Liver (tissue), 9 donors: ENCODE results near the gene ITGB2. TPM values are rescaled to one million over a fixed set of nuclear protein-coding genes. Genes with fewer than 3 reads are reported as not detected.

Experiments used
- DNase-seq: peaks from one replicate; pipeline ENCODE4 v3.0.0-alpha.2; 2017; ENCODE audit warnings: low spot score
- H3K27ac ChIP-seq, 2 donors: one replicate each; pipeline ENCODE4 v1.7.0; 2013; ENCODE audit warnings: inconsistent platforms in 2 of 2, low read length in 2 of 2, control low read depth in 1 of 2, low read depth in 1 of 2, mild to moderate bottlenecking in 1 of 2
- H3K27me3 ChIP-seq, 4 donors: one replicate each; pipeline versions ENCODE4 v1.6.1 to v1.7.0; 2013; ENCODE audit warnings: low read length in 3 of 4, inconsistent platforms in 1 of 4, mild to moderate bottlenecking in 1 of 4, moderate library complexity in 1 of 4; ENCODE audit not compliant: control insufficient read depth in 4 of 4, insufficient read depth in 4 of 4
- H3K36me3 ChIP-seq, 4 donors: one replicate each; pipeline versions ENCODE4 v1.6.1 to v1.7.0; 2013; ENCODE audit warnings: low read length in 3 of 4, mild to moderate bottlenecking in 3 of 4, low read depth in 1 of 4, moderate library complexity in 1 of 4; ENCODE audit not compliant: control insufficient read depth in 4 of 4, insufficient read depth in 3 of 4
- H3K4me1 ChIP-seq, 4 donors: one replicate each; pipeline versions ENCODE4 v1.6.1 to v1.7.0; 2013; ENCODE audit warnings: low read length in 3 of 4, mild to moderate bottlenecking in 3 of 4, moderate library complexity in 1 of 4; ENCODE audit not compliant: control insufficient read depth in 4 of 4, insufficient read depth in 4 of 4
- H3K4me3 ChIP-seq, 3 donors: one replicate each; pipeline versions ENCODE4 v1.6.1 to v1.7.0; 2013; ENCODE audit warnings: low read length in 3 of 3, control low read depth in 1 of 3, low read depth in 1 of 3, mild to moderate bottlenecking in 1 of 3
- H3K9ac ChIP-seq, 2 donors: one replicate each; pipeline ENCODE4 v1.7.0; 2013; ENCODE audit warnings: low read length in 2 of 2, mild to moderate bottlenecking in 2 of 2, moderate library complexity in 2 of 2, control low read depth in 1 of 2, low read depth in 1 of 2
- H3K9me3 ChIP-seq, 4 donors: one replicate each; pipeline versions ENCODE4 v1.6.1 to v1.7.0; 2013; ENCODE audit warnings: low read length in 3 of 4; ENCODE audit not compliant: control insufficient read depth in 4 of 4
- EGR1 ChIP-seq, 2 donors: IDR thresholded peaks; 2 replicates each; pipeline ENCODE4 v1.6.1; 2016 to 2018; ENCODE audit warnings: antibody characterized with exemption in 2 of 2, low read depth in 2 of 2
- FOXA1 ChIP-seq: IDR thresholded peaks from 2 replicates; pipeline ENCODE4 v1.6.1; 2016; ENCODE audit warnings: antibody characterized with exemption
- FOXA2 ChIP-seq: IDR thresholded peaks from 2 replicates; pipeline ENCODE4 v1.6.1; 2016; ENCODE audit warnings: antibody characterized with exemption
- HNF4A ChIP-seq, 2 donors: conservative IDR thresholded peaks; 2 replicates each; pipeline ENCODE4 v1.6.1; 2016; ENCODE audit warnings: antibody characterized with exemption in 2 of 2, mild to moderate bottlenecking in 2 of 2
- HNF4G ChIP-seq: IDR thresholded peaks from 2 replicates; pipeline ENCODE4 v1.6.1; 2016; ENCODE audit warnings: antibody characterized with exemption
- RAD21 ChIP-seq, 2 donors: IDR thresholded peaks; 2 replicates each; pipeline ENCODE4 v1.6.1; 2016; ENCODE audit warnings: antibody characterized with exemption in 2 of 2, mild to moderate bottlenecking in 2 of 2
- RXRA ChIP-seq, 2 donors: IDR thresholded peaks; 2 replicates each; pipeline ENCODE4 v1.6.1; 2017 to 2018; ENCODE audit warnings: antibody characterized with exemption in 2 of 2, mild to moderate bottlenecking in 1 of 2
- SP1 ChIP-seq: IDR thresholded peaks from 2 replicates; pipeline ENCODE4 v1.6.1; 2018; ENCODE audit warnings: antibody characterized with exemption, mild to moderate bottlenecking
- TAF1 ChIP-seq: conservative IDR thresholded peaks from 2 replicates; pipeline ENCODE4 v1.6.1; 2016; ENCODE audit warnings: antibody characterized with exemption, mild to moderate bottlenecking
- YY1 ChIP-seq: IDR thresholded peaks from 2 replicates; pipeline ENCODE4 v1.6.1; 2016; ENCODE audit warnings: antibody characterized with exemption, mild to moderate bottlenecking
- WGBS: extraction: QIAGEN DNeasy Blood & Tissue Kit; methylation state at CpG from one replicate; pipeline ENCODE4 v1.1.7; 2013; 5-methylcytosine and 5-hydroxymethylcytosine counted together
- polyA plus RNA-seq, 2 donors: library from polyadenylated mRNA; stranded (reverse) in 1 of 2; unstranded in 1 of 2; fragments of 200-250 nt in 1 of 2; fragments of >200 nt in 1 of 2; fragmentation: Nextera tagmentation in 1 of 2; extraction: Ambion mirVana in 1 of 2; gene quantifications; one replicate each; pipeline versions ENCODE4 v1.2.1 to v1.2.3, GENCODE V29; 2013 to 2015
- total RNA-seq, 2 donors: library from RNA; depleted of rRNA; stranded (reverse); fragments of >200 nt; gene quantifications; one replicate each; pipeline ENCODE4 v1.2.3, GENCODE V29; 2014
- TF ChIP-seq, protein P1 (sequence below): IDR thresholded peaks from 2 replicates; pipeline ENCODE4 v1.6.1; 2016; ENCODE audit warnings: antibody characterized with exemption
- TF ChIP-seq, protein P2 (sequence below): IDR thresholded peaks from 2 replicates; pipeline ENCODE4 v1.6.1; 2016; ENCODE audit warnings: antibody characterized with exemption
- TF ChIP-seq, protein P3 (sequence below): fragments of 150-350 bp; IDR thresholded peaks from 2 replicates; pipeline ENCODE4 v1.5.1; 2017; ENCODE audit warnings: improper control_type of control experiment, low read depth, low read length; ENCODE audit not compliant: missing input control
- TF ChIP-seq, protein P4 (sequence below): IDR thresholded peaks from 2 replicates; pipeline ENCODE4 v1.6.1; 2016; ENCODE audit warnings: antibody characterized with exemption, mild to moderate bottlenecking
- TF ChIP-seq, protein P5 (sequence below): IDR thresholded peaks from 2 replicates; pipeline ENCODE4 v1.6.1; 2016; ENCODE audit warnings: antibody characterized with exemption
- donor health status: healthy.
- donor health status: healthy.
- donor health status: healthy.
- donor health status: healthy.
- donor health status: healthy.

ITGB2 gene
- total and polyA plus RNA-seq, 4 donors: 9.6 to 50.6 (median 28.7) TPM

DNA sequence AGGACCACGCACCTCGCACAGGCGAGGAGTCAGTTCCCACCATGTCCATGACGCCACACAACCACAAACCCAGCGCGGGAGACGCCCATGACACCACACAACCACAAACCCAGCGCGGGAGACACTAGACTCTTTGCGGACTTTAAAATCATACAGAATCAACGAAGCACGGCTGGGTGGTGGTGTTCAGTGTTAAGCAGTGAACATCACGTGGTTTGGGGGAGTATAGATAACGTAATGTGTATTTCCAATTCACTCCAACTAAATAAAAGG is 66.4 kb downstream of the ITGB2 start (continued):
- TF ChIP-seq, protein P1, sequence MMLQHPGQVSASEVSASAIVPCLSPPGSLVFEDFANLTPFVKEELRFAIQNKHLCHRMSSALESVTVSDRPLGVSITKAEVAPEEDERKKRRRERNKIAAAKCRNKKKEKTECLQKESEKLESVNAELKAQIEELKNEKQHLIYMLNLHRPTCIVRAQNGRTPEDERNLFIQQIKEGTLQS: no peak
- no peak for TF ChIP-seq RAD21 (IDR thresholded peaks at IDR 0.05)
- TF ChIP-seq, protein P2, sequence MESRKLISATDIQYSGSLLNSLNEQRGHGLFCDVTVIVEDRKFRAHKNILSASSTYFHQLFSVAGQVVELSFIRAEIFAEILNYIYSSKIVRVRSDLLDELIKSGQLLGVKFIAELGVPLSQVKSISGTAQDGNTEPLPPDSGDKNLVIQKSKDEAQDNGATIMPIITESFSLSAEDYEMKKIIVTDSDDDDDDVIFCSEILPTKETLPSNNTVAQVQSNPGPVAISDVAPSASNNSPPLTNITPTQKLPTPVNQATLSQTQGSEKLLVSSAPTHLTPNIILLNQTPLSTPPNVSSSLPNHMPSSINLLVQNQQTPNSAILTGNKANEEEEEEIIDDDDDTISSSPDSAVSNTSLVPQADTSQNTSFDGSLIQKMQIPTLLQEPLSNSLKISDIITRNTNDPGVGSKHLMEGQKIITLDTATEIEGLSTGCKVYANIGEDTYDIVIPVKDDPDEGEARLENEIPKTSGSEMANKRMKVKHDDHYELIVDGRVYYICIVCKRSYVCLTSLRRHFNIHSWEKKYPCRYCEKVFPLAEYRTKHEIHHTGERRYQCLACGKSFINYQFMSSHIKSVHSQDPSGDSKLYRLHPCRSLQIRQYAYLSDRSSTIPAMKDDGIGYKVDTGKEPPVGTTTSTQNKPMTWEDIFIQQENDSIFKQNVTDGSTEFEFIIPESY: no peak
- no peak for TF ChIP-seq RXRA (IDR thresholded peaks at IDR 0.05)

DNA sequence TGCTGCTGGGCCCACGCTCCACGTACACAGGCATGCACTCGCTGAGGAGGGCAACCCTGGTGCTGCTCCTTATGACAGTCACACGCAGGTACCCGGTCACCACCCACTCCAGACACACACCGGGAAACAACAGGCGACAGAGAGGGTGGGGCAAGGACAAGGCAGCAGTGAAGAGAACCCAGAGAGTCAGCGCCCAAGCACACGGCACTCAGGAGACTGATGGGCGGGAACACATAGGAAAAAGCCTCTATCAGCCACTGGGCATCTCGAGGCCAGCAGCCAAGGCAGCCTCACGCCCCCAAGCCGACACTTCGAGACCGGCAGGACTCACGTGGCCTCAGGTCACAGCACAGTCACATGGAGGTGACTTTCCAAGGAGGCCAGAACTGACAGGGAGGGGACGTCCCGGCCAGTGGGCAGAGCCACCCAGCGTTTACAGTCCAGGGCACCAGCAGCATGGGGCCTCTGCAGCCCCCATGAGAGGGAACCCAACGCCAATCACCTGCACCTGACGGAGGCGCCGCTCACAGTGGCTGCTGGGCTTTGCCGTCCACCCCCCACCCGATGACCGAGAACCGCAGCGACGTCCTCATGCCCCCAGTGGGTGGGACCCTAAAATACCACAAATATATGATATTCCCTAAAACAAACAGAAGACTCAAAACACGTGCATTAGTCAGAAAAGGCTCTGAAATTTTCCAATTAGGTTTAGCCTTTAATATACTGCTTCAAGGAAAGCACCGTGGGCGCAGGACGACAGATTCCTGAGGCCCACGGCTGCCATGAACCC is 66.9 kb downstream of the ITGB2 start:
- Histone ChIP-seq H3K4me1 (no peaks in the 10 kb centered on the region), H3K27me3 (no peaks in the 10 kb centered on the region), H3K9ac (no peak overlapping the region), H3K27ac (no peak overlapping the region), H3K9me3 (no peaks in the 10 kb centered on the region), H3K36me3 (peaks cover 23 to 57% (median 48%) of the 10 kb centered on the region in 4 donors), H3K4me3 (no peak overlapping the region)
- TF ChIP-seq FOXA1 (no peak), RAD21 (IDR thresholded peaks at IDR 0.05) (no peak), TAF1 (no peak), YY1 (no peak), HNF4A (conservative IDR thresholded peaks at IDR 0.05) (no peak), SP1 (no peak), FOXA2 (no peak), EGR1 (IDR thresholded peaks at IDR 0.05; ENCODE audit: low read depth in 2 of 2) (no peak), HNF4G (no peak), RXRA (IDR thresholded peaks at IDR 0.05) (no peak)
- TF ChIP-seq, protein P3, sequence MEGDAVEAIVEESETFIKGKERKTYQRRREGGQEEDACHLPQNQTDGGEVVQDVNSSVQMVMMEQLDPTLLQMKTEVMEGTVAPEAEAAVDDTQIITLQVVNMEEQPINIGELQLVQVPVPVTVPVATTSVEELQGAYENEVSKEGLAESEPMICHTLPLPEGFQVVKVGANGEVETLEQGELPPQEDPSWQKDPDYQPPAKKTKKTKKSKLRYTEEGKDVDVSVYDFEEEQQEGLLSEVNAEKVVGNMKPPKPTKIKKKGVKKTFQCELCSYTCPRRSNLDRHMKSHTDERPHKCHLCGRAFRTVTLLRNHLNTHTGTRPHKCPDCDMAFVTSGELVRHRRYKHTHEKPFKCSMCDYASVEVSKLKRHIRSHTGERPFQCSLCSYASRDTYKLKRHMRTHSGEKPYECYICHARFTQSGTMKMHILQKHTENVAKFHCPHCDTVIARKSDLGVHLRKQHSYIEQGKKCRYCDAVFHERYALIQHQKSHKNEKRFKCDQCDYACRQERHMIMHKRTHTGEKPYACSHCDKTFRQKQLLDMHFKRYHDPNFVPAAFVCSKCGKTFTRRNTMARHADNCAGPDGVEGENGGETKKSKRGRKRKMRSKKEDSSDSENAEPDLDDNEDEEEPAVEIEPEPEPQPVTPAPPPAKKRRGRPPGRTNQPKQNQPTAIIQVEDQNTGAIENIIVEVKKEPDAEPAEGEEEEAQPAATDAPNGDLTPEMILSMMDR: no peak
- TF ChIP-seq, protein P4, sequence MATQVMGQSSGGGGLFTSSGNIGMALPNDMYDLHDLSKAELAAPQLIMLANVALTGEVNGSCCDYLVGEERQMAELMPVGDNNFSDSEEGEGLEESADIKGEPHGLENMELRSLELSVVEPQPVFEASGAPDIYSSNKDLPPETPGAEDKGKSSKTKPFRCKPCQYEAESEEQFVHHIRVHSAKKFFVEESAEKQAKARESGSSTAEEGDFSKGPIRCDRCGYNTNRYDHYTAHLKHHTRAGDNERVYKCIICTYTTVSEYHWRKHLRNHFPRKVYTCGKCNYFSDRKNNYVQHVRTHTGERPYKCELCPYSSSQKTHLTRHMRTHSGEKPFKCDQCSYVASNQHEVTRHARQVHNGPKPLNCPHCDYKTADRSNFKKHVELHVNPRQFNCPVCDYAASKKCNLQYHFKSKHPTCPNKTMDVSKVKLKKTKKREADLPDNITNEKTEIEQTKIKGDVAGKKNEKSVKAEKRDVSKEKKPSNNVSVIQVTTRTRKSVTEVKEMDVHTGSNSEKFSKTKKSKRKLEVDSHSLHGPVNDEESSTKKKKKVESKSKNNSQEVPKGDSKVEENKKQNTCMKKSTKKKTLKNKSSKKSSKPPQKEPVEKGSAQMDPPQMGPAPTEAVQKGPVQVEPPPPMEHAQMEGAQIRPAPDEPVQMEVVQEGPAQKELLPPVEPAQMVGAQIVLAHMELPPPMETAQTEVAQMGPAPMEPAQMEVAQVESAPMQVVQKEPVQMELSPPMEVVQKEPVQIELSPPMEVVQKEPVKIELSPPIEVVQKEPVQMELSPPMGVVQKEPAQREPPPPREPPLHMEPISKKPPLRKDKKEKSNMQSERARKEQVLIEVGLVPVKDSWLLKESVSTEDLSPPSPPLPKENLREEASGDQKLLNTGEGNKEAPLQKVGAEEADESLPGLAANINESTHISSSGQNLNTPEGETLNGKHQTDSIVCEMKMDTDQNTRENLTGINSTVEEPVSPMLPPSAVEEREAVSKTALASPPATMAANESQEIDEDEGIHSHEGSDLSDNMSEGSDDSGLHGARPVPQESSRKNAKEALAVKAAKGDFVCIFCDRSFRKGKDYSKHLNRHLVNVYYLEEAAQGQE: no peak
- TF ChIP-seq, protein P1: no peak
- TF ChIP-seq, protein P5, sequence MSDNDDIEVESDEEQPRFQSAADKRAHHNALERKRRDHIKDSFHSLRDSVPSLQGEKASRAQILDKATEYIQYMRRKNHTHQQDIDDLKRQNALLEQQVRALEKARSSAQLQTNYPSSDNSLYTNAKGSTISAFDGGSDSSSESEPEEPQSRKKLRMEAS: no peak
- 93% methylated on average over 34 of the region's 34 CpGs for WGBS
- DNase-seq: peak; percentile 58
